ENCODE data around the gene FAM204A.

DNA sequence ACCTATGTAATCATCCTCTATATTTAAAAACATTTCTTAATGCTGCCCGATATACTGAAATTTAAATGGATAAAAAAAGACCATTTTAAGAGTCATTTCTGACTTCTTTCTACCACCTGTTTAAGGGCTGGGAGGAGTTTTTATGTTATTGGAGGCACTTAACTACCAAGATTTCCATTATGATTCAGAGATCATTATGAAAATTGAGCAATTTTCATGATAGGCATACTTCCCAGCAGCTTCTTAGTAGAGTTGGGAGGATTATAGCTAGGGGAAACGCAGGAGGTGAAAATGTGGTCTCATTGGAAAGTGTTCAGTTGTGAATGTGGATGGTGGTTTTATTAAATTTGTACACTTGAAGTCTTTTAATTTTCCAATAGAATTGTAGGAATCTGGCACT lies 28.4 kb upstream of the FAM204A start:
- TF ChIP-seq, protein P1, sequence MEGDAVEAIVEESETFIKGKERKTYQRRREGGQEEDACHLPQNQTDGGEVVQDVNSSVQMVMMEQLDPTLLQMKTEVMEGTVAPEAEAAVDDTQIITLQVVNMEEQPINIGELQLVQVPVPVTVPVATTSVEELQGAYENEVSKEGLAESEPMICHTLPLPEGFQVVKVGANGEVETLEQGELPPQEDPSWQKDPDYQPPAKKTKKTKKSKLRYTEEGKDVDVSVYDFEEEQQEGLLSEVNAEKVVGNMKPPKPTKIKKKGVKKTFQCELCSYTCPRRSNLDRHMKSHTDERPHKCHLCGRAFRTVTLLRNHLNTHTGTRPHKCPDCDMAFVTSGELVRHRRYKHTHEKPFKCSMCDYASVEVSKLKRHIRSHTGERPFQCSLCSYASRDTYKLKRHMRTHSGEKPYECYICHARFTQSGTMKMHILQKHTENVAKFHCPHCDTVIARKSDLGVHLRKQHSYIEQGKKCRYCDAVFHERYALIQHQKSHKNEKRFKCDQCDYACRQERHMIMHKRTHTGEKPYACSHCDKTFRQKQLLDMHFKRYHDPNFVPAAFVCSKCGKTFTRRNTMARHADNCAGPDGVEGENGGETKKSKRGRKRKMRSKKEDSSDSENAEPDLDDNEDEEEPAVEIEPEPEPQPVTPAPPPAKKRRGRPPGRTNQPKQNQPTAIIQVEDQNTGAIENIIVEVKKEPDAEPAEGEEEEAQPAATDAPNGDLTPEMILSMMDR (conservative IDR thresholded peaks at IDR 0.05), result no peak
- TF ChIP-seq ZFX (IDR thresholded peaks at IDR 0.05), result no peak
